HG03064 (cell line): ENCODE results near the gene SH3D19.

Experiments
- ATAC-seq: cut with Tn5 transposase; IDR thresholded peaks from one replicate; pipeline ENCODE4 v1.9.1; 2021; ENCODE audit warnings: low read depth; ENCODE audit not compliant: unreplicated experiment

Gene SH3D19, protein sequence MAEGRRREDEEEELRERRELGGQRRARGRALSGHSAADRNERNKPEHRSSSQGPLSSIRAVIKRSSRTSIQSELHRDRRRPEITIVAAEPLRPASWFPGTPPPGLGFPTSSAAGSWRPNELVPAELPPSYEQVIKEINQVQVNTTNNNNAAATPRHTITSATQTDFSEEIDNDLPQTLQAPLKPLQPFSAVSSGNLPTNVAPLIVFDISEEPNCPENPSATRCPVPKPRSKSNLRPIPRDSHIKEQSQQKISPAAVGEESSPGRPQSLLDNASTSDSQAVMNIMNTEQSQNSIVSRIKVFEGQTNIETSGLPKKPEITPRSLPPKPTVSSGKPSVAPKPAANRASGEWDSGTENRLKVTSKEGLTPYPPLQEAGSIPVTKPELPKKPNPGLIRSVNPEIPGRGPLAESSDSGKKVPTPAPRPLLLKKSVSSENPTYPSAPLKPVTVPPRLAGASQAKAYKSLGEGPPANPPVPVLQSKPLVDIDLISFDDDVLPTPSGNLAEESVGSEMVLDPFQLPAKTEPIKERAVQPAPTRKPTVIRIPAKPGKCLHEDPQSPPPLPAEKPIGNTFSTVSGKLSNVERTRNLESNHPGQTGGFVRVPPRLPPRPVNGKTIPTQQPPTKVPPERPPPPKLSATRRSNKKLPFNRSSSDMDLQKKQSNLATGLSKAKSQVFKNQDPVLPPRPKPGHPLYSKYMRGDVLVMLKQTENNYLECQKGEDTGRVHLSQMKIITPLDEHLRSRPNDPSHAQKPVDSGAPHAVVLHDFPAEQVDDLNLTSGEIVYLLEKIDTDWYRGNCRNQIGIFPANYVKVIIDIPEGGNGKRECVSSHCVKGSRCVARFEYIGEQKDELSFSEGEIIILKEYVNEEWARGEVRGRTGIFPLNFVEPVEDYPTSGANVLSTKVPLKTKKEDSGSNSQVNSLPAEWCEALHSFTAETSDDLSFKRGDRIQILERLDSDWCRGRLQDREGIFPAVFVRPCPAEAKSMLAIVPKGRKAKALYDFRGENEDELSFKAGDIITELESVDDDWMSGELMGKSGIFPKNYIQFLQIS

DNA sequence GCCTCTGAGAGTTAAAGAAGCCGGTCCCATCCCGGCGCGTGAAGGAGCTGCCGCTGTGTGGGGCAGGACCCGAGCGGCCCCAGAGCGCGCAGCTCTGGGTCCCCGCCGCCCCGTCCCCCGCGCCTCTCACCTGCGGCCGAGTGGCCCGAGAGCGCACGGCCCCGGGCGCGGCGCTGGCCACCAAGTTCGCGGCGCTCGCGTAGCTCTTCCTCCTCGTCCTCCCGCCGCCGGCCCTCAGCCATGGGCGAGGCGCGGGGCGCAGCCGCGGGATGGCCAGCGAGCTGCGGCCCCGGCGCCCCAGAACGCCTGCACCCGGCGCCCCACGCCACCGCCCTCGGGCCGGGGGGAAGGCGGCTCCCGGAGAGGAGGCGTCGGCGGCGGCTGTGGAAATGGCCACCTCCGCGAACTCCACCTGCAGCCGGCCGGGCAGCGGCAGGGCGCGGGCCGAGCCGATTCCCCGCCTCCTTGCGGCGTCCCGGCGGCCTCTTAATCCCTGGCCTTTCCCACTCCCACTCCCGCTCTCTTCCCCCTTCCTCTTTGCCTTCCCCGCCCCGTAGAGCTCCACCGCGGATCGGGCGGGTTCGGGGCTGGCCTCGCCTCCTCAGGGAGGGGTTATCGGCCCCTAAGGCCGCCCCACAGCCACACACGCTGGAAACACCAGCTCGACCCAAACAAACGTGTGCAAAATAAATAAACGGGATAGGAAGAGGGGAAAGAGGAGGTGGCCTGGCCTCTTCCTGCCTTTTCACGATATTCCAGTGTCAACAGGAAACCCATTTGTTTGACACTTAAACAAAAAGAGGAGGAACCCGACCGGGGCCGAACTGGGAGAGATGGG is at the start of gene SH3D19:
TSS of gene SH3D19 (minus strand) at position 495 of the 838 bp plus-strand sequence. CDS start at position 242, 253 bp downstream.
- no peak for ATAC-seq

DNA sequence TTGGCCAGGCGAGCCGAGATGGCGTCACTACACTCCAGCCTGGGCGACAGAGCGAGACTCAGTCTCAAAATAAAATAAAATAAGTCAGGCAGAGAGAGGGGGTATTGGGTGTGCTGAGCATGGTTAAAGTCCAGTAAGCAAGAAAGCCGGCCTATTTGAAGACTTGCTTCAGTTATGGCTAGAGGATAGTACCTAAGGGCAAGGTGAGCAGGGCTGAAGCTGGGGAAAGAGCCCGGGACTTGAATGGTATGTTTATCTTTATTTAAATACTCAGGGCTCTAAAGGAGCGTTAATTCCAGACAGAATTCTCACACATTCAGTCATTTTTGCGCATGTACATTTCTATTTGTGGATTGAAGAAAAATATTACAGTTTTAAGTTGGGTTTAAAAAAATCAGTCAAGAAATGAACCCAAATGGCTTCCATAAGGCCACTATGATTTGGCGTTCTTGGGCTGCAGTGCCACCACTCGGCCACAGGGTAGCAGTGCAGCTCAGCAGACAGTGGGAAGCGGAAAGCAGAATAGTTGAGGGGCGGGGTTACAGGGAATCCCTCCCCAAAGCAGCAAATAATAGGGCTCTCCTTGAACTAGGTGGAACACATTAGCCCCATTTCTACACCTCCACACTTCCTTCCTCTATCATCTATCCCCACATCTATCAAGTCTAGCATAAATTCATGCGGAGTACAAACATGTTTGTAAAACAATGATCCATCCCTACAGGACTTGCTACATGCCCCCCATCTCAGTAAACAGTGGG is 37.2 kb upstream of the SH3D19 start:
- ATAC-seq = peak; percentile 96

DNA sequence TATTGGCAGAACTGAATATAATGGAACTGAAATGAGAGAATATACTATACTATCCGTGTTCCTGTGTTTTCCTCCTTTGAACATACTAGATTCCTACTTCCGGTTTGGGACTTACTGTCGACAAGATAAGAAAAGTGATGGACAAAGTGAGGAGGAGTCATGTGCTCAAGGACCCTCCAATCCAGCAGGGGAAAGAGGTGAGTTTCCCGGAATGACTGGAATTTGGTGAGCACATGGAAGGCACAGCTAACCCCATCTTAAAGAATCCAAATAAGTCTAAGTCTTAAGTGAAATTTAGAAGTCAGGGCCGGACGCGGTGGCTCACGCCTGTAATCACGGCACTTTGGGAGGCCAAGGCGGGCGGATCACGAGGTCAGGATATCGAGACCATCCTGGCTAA is 36.6 kb upstream of the SH3D19 start:
- no peak for ATAC-seq

DNA sequence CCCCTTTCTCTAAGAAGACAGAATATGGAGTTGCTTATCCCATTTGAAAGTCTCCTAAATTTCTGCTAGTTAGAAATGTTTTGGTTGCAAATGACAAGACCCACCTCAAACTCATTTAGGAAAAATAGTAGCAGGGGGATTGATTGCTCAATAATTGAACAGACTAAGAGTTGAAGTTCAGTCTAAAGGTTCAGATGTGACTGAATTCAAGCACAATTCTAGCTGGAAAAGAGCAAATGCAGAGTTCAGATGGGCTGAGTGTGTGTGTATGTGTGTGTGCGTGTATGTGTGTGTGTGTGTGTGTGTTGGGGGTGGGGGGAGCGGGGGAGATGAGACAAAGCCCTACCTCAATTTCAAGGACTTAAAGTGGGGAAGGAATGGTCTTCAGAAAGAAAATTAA is 35.7 kb upstream of the SH3D19 start:
- ATAC-seq = no peak

DNA sequence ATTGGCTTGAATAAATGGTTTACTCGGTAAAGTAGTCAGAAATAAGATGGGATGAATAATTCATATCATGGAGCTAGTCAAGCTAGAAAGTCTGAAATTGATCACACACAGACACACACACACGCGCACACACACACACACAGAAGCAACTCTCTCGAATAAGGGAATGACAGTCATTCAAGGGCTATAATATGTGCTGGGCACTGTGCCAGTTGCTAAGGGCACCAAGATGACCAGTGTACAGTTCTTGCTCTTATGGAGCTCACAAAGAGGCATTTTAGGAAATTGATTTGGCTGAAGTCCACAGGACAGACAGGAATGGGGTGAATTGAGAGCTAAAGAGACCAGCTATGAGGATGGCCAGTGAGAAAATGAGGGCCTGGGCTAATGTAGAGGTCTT is 34.2 kb upstream of the SH3D19 start:
- ATAC-seq = no peak

DNA sequence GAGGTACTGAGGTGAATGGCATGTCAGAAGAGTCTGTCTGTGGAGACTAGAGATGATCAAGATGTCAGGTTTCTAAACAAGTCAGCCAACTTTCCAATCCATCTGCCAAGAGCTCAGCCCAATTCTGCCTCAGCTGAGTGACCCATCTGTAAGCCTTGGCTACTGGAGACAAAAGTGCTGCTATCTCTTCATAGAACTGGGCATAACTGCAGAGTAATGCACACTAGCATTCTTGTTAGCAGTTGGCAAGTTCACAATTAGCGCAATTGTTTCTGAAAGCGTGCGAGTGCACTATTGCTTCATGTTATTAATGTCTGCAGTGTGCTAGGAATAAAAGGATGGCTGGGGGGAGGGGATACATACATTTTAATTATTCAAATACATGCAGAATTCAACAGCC is 32.9 kb upstream of the SH3D19 start:
- no peak for ATAC-seq

DNA sequence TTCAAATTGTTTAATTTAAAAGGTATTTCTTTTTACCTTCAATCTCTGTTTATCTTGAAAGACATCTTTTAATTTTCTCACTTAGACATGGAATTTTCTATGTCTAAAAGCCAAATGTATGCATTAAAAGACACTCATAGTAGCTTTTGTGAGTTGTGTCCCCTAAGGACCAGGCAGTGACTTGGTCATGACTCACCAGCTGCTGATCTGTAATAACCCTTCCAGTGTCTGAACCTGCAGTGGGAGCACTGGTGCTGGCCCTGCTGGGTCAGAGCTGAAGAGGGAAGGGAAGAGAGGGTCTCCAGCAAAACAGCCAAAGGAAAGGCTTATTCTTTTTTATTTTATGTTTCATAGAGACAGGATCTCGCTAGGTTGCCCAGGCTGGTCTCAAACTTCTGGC is 31.1 kb upstream of the SH3D19 start:
- no peak for ATAC-seq

DNA sequence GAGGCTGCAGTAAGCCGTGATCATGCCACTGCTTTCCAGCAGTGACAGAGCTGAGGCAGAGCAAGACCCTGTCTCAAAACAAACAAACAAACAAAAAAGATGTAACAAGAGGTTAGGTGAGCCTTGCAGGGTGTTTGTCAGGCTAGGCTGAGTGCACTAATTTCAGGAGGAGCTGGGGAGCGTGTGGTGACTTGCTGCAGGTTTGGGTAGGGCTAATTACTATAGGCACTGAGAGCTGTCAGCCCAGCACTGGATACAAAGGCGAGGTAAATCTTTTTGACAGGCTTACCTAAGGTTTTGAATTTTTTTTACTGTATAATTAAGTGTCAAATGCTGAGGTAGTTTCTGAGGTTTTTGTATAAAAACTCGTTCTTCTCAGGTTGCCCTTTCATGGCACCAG is 29.8 kb upstream of the SH3D19 start:
- no peak for ATAC-seq

DNA sequence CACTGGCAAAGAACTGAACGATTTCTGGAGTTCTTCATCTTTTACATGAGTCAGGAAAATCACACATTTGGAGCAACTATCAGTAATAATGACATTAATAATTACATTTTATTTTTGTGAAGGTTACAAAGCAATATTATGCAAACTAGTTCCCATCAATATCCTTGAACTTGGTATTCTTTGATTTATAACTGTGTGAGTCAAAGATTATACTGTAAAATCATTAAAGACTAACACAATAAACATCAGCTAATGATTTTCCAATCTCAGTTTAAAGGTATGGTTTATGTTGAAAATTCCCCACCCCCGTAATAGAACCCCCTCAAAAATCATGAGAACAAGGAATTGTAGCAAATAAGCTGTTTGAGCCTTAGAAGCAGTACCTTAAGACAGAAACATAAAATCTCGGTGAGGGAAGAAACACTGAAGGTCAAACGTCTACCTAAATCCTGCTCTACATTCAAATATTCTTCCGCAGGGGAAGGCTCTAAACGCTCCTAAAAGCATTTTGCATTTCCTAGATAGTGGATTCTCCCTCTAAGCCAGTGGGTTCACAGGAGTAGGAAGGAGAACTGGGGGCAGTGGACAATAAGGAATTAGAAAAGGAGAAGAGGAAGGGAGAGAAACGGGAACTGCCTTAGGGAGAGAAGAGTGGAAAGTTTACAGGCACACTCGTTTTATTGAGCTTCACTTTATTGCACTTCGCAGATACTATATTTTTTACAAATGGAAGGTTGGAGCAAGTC is 22.3 kb upstream of the SH3D19 start:
- no peak for ATAC-seq

DNA sequence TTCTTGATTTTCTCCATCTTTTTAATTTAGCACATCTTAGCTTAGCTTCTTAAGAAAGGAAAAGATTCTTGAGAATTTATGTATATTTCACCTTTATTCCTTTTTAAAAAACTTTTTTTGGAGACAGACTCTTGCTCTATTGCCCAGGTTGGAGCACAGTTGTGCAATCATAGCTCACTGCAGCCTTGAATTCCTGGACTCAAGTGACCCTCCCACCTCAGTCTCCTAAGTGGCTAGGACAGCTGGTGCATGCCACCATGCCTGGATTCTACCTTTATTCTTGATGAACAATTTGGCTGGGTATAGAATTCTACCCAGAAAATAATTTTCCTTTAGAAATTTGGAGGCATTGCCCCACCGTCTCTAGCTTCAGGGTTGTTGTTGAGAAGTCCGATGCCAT is 19.5 kb upstream of the SH3D19 start:
- no peak for ATAC-seq

DNA sequence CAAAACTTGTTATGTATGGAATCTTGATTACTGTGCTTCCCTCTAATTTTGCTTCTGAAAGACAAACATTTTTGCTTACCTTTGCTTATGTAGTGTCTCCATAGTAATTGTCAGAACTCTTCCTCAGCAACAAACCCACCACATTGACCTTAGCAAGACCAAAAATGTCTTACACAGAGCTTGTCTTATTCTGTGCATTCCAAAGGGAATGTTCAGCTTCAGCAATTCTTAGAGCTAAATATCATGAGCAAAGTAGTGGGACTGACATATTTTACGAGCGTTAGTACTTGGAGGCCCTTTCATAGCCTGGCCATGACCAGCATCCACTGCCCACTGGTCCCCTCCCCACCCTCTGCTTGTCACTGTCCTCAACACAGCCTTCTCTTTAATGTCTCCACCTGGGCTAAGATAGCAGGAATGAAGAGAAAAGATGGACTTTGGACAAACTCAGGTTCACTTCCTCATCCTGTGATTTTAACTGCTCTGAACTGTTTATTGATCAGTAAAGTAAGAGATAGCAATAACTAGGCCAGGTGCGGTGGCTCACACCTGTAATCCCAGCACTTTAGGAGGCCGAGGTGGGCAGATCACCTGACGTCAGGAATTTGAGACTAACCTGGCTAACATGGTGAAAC is 15.5 kb upstream of the SH3D19 start:
- ATAC-seq = no peak

DNA sequence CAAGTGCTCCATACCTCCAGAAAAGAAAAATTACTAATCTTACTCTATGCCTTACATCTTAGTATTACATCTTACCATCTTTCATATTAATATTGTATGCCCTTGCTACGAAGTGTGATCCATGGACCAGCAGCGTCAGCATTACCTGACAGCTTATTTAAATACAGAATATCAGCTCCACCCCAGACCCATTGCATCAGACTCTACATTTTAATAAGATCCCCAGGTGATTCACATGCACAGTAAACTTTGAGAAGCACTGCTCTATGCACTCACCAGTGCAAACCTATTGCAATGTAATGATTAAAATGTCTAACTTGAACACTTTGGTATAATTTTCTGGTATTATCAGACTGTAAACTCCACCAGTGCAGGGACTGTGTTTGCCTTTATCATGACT is 14.1 kb upstream of the SH3D19 start:
- no peak for ATAC-seq

DNA sequence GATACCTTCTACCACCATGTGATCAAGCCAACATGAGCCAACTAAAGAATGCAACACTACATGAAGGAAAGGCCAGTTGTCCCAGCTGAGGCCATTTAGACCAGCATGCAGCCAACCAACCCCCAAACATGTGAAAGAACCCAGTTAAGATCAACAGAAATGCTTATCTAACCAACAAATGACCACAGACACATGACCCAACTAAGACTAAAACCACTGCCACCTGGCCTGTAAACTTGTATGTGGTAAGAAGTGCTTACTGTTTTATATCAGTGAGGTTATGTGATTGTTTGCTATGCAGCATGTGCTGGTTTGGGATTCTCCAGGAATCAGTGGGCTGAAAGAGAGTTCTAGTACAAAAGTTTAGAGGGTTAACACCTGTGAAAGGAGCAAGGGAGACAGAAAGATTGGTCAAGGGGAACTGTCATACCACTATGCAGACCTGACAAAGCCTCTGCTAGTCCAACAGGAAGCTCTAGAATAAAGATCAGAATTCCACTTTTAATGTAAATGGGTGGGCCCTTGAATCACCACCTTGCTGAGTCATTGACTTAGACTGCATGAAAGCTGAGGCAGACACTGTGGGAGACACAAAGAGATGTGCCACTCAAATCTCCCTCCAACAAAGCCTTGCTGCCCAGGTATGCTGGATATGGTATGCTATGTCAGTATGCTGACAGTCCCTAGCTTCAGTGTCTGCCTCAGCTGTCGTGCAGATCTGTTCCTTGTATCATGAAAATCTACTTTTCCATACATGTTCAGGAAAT is 6.1 kb upstream of the SH3D19 start:
- ATAC-seq = no peak

DNA sequence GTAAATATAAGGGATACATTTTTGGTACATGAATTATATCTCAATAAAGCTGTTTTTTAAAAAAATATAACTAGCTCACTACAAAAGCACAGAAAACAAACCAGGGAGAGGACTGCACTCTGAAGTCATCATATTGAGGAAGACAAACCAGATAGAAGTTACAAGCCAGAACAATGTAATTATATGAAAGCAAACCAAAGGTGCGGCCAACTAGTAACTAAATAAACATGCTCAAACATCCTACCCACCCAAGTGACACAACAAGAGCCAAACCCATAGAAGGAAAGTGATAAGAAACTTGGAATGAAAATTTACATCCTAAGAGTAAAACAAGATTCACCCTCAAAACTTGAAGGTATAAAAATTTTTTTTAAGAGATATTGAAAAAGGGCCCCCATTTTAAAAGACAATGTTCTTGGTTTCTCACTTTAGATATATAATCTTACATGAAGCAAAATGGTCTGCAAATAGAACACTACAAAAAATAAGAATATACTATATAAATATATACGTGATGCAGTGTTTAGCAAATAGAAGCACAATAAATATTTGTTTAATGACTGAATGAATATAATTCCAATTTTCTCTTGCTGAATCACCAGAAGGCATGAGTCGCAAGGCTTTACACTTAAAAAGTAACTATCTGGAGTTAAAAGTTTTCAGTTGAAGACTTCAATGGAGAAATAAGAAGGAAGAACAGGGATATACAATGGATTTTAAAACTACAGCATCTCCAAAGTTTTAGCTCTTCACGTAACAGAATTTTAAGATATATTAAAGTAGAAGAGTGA is 4.0 kb upstream of the SH3D19 start:
- no peak for ATAC-seq

DNA sequence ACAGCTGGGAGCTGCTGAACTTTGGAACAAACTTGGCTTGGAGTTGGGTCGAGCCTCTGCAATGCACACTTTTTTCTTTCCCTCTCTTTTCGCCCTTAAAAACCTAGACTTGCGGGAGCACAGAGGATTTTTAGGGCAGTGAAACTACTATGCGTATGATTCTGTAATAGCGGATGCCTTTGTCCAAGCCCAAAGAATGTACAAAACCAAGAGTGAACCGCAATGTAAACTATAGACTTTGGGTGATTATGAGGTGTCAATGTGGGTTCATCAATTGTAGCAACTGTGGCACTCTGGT is 493 bp upstream of the SH3D19 start:
- ATAC-seq = no peak

DNA sequence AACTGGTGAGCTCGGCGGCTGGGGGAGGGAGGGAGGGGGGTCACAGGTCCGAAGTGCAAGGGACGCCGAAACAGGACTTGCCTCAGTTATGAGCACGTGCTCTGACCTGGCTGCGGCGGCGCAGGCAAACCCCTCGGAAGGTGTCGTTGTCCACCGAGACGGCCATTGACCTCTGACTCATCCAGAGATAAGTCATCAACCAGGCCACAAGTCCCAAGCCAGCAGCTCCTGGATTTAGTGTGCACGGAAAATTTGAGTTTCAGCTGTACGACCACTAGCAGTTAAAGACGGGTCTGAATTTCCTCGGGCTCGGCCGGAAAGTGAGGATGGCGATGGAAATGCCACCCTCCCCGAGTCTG is 674 bp downstream of the SH3D19 start:
- ATAC-seq = no peak

DNA sequence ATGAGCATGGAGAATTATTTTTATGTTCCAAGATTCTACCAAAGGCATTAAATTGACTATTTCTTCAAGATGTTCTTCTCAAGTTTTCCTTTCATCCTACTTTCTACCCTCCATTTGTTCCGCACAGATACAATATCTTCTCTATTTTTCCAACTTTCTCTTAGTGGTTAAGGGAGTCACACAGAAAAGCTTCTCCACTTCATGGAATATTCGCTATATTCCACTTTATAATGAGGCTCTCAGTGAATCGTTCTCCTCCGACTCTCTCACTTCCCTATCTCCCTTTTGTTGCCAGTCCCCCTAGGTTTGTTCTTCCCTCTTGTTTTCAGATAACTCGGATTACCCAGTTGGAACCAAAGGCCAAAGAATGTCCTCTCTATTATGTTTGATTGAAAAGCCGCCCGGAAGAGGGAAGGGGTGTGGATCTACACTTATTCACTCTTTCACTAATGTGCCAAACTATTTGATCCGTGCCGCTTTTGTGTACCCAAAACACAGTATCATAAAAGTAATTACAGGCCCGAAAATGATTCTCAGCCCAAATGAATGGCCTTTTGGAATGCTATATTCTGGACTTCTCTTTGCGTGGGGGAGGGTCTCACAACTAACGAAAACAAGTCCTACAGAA is 1.2 kb downstream of the SH3D19 start:
- ATAC-seq = no peak
